Mucosa of descending colon (tissue), 3 donors: ENCODE results near the gene WBP2NL. TPM values are rescaled to one million over a fixed set of nuclear protein-coding genes. Genes with fewer than 3 reads are reported as not detected.
A peak's percentile ranks its signal among the peaks of the same experiment; 100 is the strongest.

Experiments used
- ATAC-seq: fragments of 200-7000 bp; cut with Tn5 transposase; one replicate; pipeline ENCODE4 v1.9.1; 2020; ENCODE audit warnings: mild to moderate bottlenecking, moderate library complexity
- DNase-seq, 3 donors: peaks; one replicate each; pipeline ENCODE4 v3.0.0-alpha.2; 2020
- H3K36me3 ChIP-seq: fragments of 200-600 bp; one replicate; pipeline ENCODE4 v1.8.0; 2021; ENCODE audit warnings: low read depth, mild to moderate bottlenecking
- H3K4me1 ChIP-seq: fragments of 200-600 bp; one replicate; pipeline ENCODE4 v1.8.0; 2021; ENCODE audit warnings: low read depth, mild to moderate bottlenecking
- H3K4me3 ChIP-seq: fragments of 200-600 bp; one replicate; pipeline ENCODE4 v1.8.0; 2021; ENCODE audit warnings: mild to moderate bottlenecking
- H3K9me3 ChIP-seq: fragments of 200-600 bp; one replicate; pipeline ENCODE4 v1.8.0; 2021; ENCODE audit warnings: mild to moderate bottlenecking
- CTCF ChIP-seq: fragments of 200-600 bp; IDR thresholded peaks from one replicate; pipeline ENCODE4 v1.8.0; 2022; ENCODE audit warnings: antibody characterized with exemption, mild to moderate bottlenecking
- intact Hi-C, 2 donors: fragments of 100-400 bp; cut with DNase I in 1 of 2; cut with micrococcal nuclease in 1 of 2; formaldehyde crosslinking; loops; one replicate each; pipeline versions ENCODE4 v1.11.0 to v1.11.1; 2022; cut with DNase I, micrococcal nuclease
- total RNA-seq, 3 donors: library from RNA; stranded (reverse); fragmentation: NEBNext Ultra II Directional in 2 of 3; extraction: Animal tissue kit (Norgen Biotek cat#: 25700) in 2 of 3; gene quantifications; one replicate each; pipeline versions ENCODE4 v1.2.1 to v1.2.4, GENCODE V29; 2021 to 2023
- donor health status: DM: no; HTN: no; CAD: no; lungs with moderate emphysema.
- donor health status: DM: no; HTN: no; CAD: no.
- donor health status: DM: no; HTN: yes; CAD: no.

WBP2NL gene
- total RNA-seq, 3 donors from 2014 or later, result 0.63 to 3.7 (median 1.8) TPM

DNA sequence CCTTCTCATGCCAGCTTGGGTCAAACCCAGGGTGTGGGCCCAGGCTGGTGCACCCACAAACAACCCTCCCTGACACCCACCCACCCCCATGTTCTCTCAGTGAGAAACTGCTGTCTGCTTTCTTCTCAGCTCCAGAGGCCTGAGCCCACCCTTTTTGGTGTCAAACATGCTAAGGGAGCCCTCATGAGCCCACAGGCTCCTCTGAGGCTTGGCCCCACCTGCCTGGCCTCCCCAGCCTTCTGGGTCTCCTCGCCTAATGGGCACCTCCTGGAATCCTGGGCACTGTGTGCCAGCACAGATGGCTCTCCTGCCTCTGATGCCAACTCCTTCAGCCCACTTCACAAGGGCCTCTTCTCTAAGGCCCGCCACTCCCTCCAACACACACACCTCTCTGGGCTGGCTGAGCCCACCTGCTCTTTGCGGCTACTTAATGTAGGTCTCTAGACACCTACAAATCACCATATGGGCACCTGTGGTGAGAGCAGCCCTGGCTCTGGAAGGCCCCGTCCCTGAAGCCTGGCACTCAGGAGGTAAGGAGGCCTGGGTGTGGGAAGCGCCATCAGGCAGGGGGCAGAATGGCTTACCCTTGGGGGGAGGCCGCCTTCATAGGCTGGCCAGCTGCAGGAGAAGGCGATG is 67.7 kb downstream of the WBP2NL start:
- intact Hi-C loops, result no loop called here
- ATAC-seq, result no peak
- Histone ChIP-seq H3K36me3 (peaks cover 3% of the 10 kb centered on the region), H3K9me3 (no peaks in the 10 kb centered on the region), H3K4me3 (no peak overlapping the region), H3K4me1 (peaks cover 16% of the 10 kb centered on the region)
- DNase-seq, result peak in 1 of 3 donors; percentile 25
- no peak for TF ChIP-seq CTCF

DNA sequence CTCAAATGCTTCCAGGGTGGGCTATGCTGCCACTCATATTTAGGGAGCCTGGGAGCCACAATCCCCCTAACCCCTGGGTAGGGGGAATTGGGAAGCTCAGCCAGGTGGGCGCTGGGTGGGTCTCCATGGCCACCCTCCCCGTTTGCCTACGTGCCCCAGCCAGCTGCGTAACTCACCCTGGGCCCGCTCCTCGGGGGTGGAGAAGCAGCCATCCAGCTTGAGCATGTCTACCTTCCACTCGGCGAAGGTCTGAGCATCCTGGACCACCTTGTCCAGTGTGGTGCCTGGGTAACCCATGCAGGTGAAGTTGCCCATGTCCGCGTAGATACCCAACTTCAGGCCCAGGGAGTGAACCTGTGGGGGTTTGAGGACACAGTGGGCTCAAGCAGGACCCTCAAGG is 68.3 kb downstream of the WBP2NL start:
- DNase-seq (peak in 1 of 3 donors; percentile 21), ATAC-seq (no peak)
- no peaks in the 10 kb centered on the region for H3K9me3 ChIP-seq
- peaks cover 21% of the 10 kb centered on the region for H3K4me1 ChIP-seq
- no peak for TF ChIP-seq CTCF
- intact Hi-C loops, result no loop called here
- no peak overlapping the region for H3K4me3 ChIP-seq
- H3K36me3 ChIP-seq, result peaks cover 3% of the 10 kb centered on the region

DNA sequence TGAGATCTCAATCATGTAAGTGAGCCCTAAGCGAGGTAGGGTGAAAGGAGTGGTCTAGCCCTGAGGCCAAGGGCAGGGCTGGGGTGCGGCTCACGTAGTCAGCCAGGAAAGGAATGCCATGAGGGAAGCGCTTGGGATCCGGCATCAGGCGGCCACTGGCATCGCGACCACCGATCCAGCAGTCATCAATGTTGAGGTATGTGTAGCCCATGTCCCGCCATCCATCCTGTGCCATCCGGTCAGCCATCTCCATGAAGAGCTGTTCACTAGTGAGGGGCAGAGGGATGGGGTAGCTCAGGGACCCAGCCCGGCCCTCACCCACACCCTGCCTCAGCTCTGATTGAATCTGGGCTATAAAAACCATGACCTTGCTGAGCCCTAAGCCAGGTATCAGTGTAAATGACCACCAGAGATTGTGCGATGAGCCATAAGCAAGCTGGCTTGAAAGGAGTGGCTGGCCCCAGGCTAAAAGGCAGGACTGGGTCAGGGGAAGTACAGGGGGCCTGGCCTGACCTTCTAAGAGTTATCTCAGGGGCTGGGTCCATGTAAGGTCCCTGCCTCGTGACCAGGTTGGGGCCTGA is 69.2 kb downstream of the WBP2NL start:
- no peak for ATAC-seq
- intact Hi-C loops, result no loop called here
- Histone ChIP-seq H3K4me1 (peaks cover 21% of the 10 kb centered on the region), H3K4me3 (no peak overlapping the region), H3K36me3 (peaks cover 3% of the 10 kb centered on the region), H3K9me3 (no peaks in the 10 kb centered on the region)
- no peak for TF ChIP-seq CTCF
- DNase-seq, result peak in 1 of 3 donors; percentile 22

DNA sequence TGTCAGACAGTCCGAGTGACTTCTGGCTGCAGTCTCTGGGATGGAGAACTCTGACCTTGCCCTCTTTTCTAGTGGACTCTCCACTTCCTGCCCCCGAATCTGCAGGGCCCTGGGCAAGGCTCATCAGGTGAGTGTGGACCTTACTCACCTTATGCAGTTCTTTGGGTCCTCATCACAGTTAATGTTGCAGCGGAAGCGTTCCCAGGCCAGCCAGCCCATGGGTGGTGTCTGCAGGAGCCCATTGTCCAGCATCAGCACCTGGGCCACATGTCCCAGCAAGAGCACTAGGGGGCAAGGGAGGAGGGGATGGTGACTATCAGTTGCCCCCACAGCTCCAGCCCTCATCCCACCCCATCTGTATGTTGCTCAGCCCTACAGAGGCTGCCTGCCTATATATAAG is 69.7 kb downstream of the WBP2NL start:
- Histone ChIP-seq H3K9me3 (no peaks in the 10 kb centered on the region), H3K4me3 (no peak overlapping the region), H3K36me3 (peaks cover 3% of the 10 kb centered on the region), H3K4me1 (peaks cover 21% of the 10 kb centered on the region)
- intact Hi-C loops, result no loop called here
- TF ChIP-seq CTCF, result no peak
- DNase-seq (peak in 1 of 3 donors; percentile 12), ATAC-seq (no peak)

DNA sequence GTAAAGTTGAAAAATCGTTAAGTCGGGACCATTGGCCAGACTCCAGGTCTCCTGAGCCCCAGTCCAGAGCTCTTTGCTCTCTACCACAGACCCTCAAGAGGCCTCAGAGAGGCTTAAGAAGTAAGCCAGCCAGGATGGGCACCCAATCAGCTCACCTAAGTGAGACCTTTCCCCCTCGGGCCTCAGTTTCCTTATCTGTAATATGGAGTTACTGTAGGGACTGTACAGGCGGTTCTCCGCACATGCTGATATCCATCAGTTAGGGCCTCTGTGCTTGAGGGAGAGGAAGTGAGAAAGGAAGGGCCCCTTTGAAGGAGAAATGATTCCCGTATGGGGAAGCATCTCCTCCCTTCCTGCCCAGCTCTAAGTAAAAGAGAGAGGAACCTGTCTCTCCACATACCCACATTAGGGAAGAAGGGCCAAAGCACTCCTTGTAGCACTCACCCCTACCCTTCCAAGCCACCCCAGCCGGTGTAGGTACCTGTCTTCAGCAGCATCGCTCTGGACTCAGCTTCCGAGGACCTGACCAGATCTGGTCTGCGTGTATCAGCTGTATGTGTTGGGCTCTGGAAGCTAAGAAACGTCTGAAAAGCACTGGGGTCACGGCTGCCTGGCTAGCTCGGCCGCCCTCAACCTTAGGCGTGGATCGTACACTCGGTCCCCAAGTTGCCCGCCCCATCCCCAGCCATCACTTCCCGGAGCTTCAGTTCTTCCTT is 71.4 kb downstream of the WBP2NL start:
- intact Hi-C loops, result no loop called here
- H3K4me3 ChIP-seq, result peak overlapping the region; percentile 17
- H3K9me3 ChIP-seq, result no peaks in the 10 kb centered on the region
- no peak for TF ChIP-seq CTCF
- DNase-seq (no peak), ATAC-seq (no peak)
- H3K36me3 ChIP-seq, result peaks cover 3% of the 10 kb centered on the region
- peaks cover 24% of the 10 kb centered on the region for H3K4me1 ChIP-seq
